ENCODE data around the gene CENPW. TPM values are rescaled to one million over a fixed set of nuclear protein-coding genes. Genes with fewer than 3 reads are reported as not detected.

The CENPW gene
- total RNA-seq, 1 donor from 2014 or later: 13.0 TPM

GRCh38 chr6:126307849-126308248, 32.1 kb upstream of the CENPW start:
- Mint-ChIP-seq H3K9me3 (ENCODE audit: unreplicated experiment) (no peaks in the 10 kb centered on the region), H3K4me1 (ENCODE audit: low read depth, unreplicated experiment) (no peaks in the 10 kb centered on the region), H3K27ac (ENCODE audit: unreplicated experiment) (no peak overlapping the region), H3K36me3 (ENCODE audit: unreplicated experiment) (no peaks in the 10 kb centered on the region), H3K27me3 (ENCODE audit: unreplicated experiment) (no peaks in the 10 kb centered on the region), H3K4me3 (ENCODE audit: unreplicated experiment) (no peak overlapping the region)
- no peak for DNase-seq
- no peak for TF ChIP-seq CTCF (IDR thresholded peaks at IDR 0.05; ENCODE audit: partially characterized antibody, unreplicated experiment)

- no peaks in the 10 kb centered on the region for H3K27me3 Mint-ChIP-seq (ENCODE audit: unreplicated experiment)
- no peaks in the 10 kb centered on the region for H3K36me3 Mint-ChIP-seq (ENCODE audit: unreplicated experiment)
- no peaks in the 10 kb centered on the region for H3K4me1 Mint-ChIP-seq (ENCODE audit: low read depth, unreplicated experiment)
- H3K4me3 Mint-ChIP-seq (ENCODE audit: unreplicated experiment): no peak overlapping the region
- TF ChIP-seq CTCF (IDR thresholded peaks at IDR 0.05; ENCODE audit: partially characterized antibody, unreplicated experiment): no peak
- no peaks in the 10 kb centered on the region for H3K9me3 Mint-ChIP-seq (ENCODE audit: unreplicated experiment)
- no peak overlapping the region for H3K27ac Mint-ChIP-seq (ENCODE audit: unreplicated experiment)
- DNase-seq: no peak
These were observed 31.6 kb upstream of the CENPW start for GRCh38 chr6:126308362-126308761.

GRCh38 chr6:126312013-126312665, 27.8 kb upstream of the CENPW start:
- H3K4me1 Mint-ChIP-seq (ENCODE audit: low read depth, unreplicated experiment): no peaks in the 10 kb centered on the region
- no peak for DNase-seq
- no peak overlapping the region for H3K27ac Mint-ChIP-seq (ENCODE audit: unreplicated experiment)
- no peaks in the 10 kb centered on the region for H3K36me3 Mint-ChIP-seq (ENCODE audit: unreplicated experiment)
- H3K27me3 Mint-ChIP-seq (ENCODE audit: unreplicated experiment): peaks cover 2% of the 10 kb centered on the region
- TF ChIP-seq CTCF (IDR thresholded peaks at IDR 0.05; ENCODE audit: partially characterized antibody, unreplicated experiment): peak; percentile 62
- no peak overlapping the region for H3K4me3 Mint-ChIP-seq (ENCODE audit: unreplicated experiment)
- peaks cover 2% of the 10 kb centered on the region for H3K9me3 Mint-ChIP-seq (ENCODE audit: unreplicated experiment)

GRCh38 chr6:126313941-126314340, 26.0 kb upstream of the CENPW start:
- TF ChIP-seq CTCF (IDR thresholded peaks at IDR 0.05; ENCODE audit: partially characterized antibody, unreplicated experiment): no peak
- DNase-seq: no peak
- Mint-ChIP-seq H3K36me3 (ENCODE audit: unreplicated experiment) (no peaks in the 10 kb centered on the region), H3K4me3 (ENCODE audit: unreplicated experiment) (no peak overlapping the region), H3K27me3 (ENCODE audit: unreplicated experiment) (peaks cover 2% of the 10 kb centered on the region), H3K27ac (ENCODE audit: unreplicated experiment) (no peak overlapping the region), H3K4me1 (ENCODE audit: low read depth, unreplicated experiment) (no peaks in the 10 kb centered on the region), H3K9me3 (ENCODE audit: unreplicated experiment) (peaks cover 2% of the 10 kb centered on the region)

GRCh38 chr6:126318797-126319196, 21.1 kb upstream of the CENPW start:
- no peaks in the 10 kb centered on the region for H3K36me3 Mint-ChIP-seq (ENCODE audit: unreplicated experiment)
- no peak overlapping the region for H3K4me3 Mint-ChIP-seq (ENCODE audit: unreplicated experiment)
- H3K4me1 Mint-ChIP-seq (ENCODE audit: low read depth, unreplicated experiment): no peaks in the 10 kb centered on the region
- H3K27ac Mint-ChIP-seq (ENCODE audit: unreplicated experiment): no peak overlapping the region
- no peak for DNase-seq
- peaks cover 2% of the 10 kb centered on the region for H3K9me3 Mint-ChIP-seq (ENCODE audit: unreplicated experiment)
- peaks cover 2% of the 10 kb centered on the region for H3K27me3 Mint-ChIP-seq (ENCODE audit: unreplicated experiment)
- TF ChIP-seq CTCF (IDR thresholded peaks at IDR 0.05; ENCODE audit: partially characterized antibody, unreplicated experiment): no peak
